Coronary artery (tissue), 2 donors: Measurements from ENCODE around the gene TAF1B.

Source experiments
- DNase-seq: peaks from one replicate; pipeline ENCODE4 v3.0.0-alpha.2; 2017; ENCODE audit warnings: low spot score
- H3K27ac ChIP-seq, 2 donors: fragments of 200-600 bp; sonication (generic); one replicate each; pipeline ENCODE4 v1.5.1; 2016 to 2019
- H3K4me3 ChIP-seq: fragments of 200-600 bp; sonication (generic); 2 replicates; pipeline ENCODE4 v1.5.1; 2016; ENCODE audit warnings: mild to moderate bottlenecking, moderate library complexity
- CTCF ChIP-seq: fragments of 200-600 bp; sonication (generic); IDR thresholded peaks from one replicate; pipeline ENCODE4 v1.5.1; 2019; ENCODE audit warnings: antibody characterized with exemption

Gene TAF1B

DNA sequence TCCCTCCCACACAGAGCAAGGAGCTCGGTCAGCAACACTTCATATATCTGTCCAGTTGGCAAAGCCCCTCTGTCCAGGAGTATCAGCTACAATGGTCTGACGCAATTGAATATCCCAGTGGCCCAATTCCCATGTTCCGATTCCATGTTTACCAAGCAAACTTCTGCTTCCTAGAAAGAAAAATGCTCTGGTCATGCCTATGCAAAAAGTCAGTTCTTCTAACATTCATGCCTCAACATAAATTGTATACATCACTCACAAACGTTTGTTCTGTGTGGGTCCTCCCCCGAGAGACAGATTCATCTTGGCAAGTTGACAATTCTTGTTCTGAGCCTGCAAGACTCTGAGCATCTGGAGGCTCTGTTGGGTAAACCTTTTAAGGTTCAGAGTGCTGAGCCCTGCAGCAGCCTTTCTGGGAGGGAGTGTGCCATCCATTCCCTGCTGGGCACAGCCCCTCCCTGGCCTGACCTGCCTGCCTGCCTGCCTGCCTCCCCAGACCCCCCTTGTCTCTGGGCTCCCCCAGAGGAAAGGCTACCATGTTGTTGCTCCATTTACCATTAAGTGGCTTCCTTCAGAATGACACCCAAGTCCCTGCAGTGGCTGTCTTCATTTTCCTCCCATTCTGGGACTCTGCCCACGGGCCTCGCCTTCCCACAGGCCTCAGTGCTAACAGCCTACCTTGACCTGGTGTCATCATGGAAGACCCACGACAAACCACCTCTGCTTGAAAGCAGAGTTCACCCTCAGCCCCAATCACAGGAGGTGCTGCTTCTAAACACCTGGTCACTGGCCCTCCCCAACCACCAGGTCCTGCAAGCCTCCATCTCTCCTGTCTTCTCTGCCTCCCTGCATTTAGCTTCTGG, 37.6 kb upstream of the TAF1B start:
- no peak for TF ChIP-seq CTCF
- Histone ChIP-seq H3K4me3 (no peak overlapping the region), H3K27ac (no peak overlapping the region)
- peak; percentile 62 for DNase-seq

GRCh38 chr2:9806298-9806610, 37.0 kb upstream of the TAF1B start:
- no peak for DNase-seq
- Histone ChIP-seq H3K27ac (no peak overlapping the region), H3K4me3 (no peak overlapping the region)
- no peak for TF ChIP-seq CTCF

DNA sequence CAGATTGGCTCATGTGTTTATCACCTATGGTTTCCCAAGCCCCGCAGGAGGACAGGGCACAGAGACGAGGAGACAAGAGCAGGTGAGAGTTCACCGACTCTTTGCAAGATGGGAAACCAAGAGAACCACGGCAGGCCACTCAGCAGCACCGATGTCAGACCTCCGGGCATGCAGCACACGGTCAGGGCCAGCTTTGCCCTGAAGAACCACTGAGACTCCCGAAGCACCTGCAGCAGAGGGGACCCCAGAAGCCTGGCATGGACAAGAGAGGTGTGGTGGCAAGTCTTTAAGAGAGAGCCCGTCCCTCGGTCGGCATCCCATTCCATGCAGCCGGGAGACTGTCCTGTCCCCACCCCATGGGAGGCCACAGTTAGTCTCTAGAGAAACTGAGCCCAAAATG, 36.6 kb upstream of the TAF1B start:
- Histone ChIP-seq H3K4me3 (no peak overlapping the region), H3K27ac (no peak overlapping the region)
- DNase-seq = no peak
- no peak for TF ChIP-seq CTCF

DNA sequence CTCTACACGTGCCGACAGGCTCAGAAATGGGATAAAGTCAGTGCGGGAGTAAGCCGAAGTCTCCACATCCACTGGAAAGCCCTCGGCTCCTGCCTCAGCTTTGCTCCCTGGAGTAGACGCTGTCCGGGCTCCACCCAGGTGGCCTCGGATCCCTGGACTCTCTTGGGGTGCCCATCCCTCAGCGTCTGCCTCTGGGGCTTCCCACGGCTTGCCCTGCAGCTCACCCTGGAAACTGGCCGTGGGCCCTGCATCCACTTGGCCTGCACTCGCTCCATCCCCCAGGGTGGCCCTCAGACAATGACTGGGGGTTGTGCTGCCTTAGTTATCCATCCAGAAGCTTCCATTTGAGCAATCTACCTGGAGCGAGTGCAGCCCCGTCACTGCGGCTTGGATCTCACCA, 36.2 kb upstream of the TAF1B start:
- H3K4me3 ChIP-seq = no peak overlapping the region
- no peak for TF ChIP-seq CTCF
- H3K27ac ChIP-seq = no peak overlapping the region
- DNase-seq = no peak

DNA sequence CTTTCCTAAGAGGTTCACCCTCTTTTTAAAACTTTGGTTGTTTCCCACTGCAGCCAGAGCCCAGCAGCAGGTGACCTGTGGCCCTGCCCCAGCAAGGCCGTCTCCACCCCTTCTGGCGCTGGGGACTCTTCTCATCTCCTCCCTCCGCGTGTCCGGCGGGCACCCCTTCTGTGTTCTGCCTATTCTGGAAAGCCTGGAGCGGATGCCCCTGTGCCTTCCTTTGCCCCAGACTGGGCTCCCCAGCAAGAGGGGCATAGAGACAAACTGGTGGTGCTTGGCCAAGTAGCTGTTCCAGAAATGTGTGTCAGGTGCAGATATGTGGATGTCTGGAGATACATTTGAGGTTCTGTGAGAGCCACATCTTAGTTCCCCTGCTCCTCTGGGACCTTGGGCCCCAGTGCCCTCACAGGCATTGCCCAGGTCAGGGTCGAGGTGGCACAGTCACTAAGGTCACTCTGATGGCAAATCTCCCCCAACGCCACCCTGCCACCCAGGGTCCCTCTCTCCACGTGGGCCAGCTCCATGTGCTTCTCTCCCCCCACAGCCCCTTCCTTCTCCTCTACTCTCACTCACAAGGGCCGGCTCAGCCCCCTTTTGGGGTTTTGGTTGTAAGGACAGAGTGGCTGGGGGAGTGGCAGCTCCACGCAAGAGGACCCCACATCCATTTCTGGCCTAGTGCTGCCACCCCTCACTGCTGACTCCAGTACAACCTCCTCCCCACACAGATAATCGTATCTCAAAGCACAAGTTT, 35.5 kb upstream of the TAF1B start:
- DNase-seq = no peak
- TF ChIP-seq CTCF = no peak
- Histone ChIP-seq H3K27ac (no peak overlapping the region), H3K4me3 (no peak overlapping the region)

DNA sequence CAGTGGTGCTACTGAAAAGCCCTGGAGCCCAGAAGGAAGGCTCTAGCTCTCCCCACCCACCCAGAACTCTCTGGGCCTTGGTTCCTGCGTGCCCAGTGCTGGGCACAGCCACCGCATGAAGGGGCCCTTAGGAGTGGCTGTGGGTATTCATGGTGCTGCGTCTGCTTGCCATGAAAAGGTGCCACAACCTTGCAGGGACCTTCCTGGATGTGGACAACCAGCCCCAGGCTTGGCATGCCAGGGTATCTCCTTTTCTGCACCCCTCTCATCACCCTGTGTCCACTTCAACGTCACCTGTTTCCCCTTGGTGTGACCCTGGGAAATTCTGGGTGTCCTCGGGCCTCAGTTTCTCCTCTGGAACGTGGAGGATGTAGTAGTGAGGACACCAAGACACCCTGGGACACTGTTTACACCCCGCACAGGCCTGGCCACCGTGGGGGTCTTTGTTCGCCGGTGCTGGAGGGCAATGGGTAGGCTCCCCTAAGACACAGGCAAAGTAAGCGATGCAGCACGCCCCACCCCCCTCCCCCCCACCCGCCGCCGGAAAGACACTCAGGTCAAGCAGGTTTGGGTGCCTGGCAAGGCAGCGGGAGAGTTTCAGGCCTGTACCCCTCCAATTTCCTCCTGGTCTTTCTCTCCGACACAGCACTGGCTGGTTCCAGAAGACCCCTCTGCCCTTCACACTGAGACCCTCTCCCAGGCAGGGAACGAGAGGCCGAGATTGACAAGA, 34.8 kb upstream of the TAF1B start:
- DNase-seq = no peak
- TF ChIP-seq CTCF = no peak
- Histone ChIP-seq H3K4me3 (no peak overlapping the region), H3K27ac (no peak overlapping the region)
